ENCODE data around the gene NR4A3.

Gene NR4A3

DNA sequence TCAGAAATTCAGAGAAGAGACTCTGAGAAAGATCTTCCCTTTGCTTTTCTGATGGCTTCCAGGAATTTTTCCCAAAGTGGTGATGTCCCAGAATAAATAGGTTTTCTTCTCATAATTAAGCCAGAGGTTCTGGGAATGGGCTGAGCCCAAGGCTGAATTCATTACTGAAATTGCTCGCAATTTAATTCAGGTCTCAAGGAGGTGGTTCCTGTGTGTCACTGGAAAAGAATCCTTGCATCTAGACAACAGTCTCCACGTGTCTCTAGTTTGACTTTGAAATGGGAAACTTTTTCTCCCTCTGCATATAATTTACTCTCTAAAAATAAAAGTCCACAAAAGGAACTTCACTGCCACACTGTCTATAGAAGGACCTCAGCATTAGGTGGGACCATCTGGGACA lies 57.0 kb downstream of the NR4A3 start:
- no peak for DNase-seq (ENCODE audit: low read depth)

DNA sequence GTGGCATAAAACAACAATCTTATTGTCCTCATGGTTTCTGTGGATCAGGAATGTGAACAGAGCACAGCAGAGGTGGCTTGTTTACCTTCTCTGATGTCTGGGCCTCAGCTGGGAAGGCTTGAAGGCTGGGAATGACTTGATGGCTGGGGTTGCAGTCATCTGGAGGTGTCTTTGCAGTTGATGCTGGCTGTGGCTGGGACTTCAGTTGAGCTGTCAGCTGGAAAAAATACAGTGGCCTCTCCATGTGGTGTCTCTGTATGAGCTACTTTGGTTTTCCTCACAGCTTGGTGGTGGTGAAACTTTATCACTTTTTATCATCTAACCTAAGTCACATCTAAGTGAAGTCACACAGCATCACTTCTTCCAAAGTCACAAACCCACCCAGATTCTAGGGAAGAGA lies 60.1 kb downstream of the NR4A3 start:
- DNase-seq (ENCODE audit: low read depth): no peak

DNA sequence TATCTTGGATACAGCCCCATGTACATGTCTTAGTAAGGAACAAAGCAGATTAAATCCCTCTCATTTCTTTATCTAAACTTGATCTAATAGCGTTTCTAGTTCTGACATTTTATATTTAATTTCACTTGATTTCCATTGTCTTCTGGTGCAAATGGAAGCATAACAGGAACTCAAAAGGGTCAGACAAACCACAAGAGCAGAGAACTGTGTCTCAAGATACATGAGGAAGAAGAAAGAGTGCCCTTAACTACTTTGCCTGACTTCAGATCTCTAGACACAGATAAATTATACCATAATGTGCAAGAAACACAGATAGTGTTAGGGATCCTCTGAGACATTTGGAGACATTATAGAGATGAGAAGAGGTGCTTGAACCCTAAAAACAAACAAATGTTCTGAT lies 64.1 kb downstream of the NR4A3 start:
- DNase-seq (ENCODE audit: low read depth): no peak

DNA sequence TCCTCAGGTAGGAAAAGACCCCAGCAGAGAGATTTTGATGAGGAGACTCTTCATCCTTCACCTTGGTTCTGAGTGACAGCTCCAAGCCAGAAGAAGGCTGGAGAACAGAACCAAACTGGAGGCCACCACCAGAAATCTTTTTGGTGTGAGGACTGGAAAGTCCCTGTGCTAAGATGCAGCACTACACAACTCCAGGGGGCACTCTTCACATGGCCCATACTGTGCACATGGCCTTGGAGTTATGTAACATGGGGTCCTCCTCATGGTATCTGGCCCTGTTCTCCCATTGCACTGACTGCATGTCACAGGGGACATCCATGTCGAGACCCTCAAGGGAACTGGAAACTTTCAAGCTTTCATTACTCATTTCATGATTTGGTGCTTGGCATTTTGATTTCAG lies 67.4 kb downstream of the NR4A3 start:
- DNase-seq (ENCODE audit: low read depth): no peak

DNA sequence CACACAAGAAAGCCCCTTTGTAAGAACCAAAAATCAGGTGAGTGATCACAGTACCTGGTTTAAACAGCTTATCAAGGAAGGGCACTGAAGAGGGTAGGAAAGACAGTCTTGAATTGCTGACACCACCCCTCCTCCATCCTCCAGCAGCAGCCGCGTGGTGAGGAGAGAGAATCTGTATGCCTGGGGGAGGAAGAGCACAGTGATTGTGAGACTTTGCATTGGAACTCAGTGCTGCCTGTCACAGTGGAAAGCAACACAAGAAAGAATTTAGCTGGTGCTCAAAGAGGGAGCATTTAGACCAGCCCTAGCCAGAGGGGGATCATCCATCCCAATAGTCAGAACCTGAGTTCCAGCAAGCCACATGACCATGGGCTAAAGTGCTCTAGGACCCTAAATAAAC lies 73.1 kb downstream of the NR4A3 start:
- DNase-seq (ENCODE audit: low read depth): no peak

DNA sequence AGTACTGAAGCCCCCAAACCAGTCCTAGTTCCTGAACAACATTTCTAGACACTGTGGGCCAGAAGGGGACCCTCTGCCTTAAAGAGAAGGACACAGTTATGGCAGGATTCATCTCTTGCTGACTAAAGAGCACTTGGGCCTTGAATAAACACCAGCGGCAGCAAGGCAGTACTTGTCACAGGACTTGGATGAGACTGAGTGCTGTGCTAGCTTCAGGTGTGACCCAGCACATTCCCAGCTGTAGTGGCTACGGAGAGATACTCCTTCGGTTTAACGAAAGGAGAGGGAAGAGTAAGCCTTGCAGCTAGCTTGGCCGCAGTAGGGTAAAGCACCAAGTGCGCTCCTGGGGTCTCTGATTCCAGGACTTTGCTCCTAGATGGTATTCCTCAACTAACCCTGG lies 73.8 kb downstream of the NR4A3 start:
- no peak for DNase-seq (ENCODE audit: low read depth)

DNA sequence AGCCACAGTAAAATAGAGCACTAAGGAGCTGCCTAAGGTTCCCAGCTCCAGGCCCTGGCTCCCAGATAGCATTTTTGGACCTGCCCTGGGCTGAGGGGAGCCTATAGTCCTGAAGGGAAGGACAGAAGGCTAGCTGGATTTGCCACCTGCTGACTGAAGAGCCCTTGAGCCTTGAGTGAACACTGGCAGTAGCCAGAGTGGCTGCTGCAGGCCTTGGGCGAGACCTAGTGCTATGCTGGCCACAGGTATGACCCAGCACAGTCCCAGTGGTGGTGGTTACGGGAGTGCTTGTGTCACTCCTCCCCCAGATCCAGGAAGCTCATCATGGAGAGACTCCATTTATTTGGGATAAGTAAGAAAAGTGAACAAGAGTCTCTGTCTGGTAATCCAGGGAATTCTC lies 74.4 kb downstream of the NR4A3 start:
- no peak for DNase-seq (ENCODE audit: low read depth)

DNA sequence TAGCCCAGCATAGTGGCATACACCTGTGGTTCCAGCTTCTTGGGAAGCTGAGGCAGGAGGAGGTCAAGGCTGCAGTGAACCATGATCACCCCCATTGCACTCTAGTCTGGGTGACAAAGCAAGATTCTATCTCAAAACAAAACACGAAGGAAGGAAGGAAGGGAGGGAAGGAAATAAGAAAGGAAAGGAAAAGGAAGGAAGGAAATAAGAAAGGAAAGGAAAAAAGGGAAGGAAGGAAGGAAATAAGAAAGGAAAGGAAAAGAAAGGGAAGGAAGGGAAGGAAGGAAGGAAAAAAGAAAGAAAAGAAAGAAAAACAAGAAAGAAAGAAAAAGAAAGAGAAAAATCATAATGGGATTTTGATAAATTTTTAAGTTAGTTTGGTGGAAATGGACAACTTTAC lies 81.7 kb downstream of the NR4A3 start:
- no peak for DNase-seq (ENCODE audit: low read depth)

DNA sequence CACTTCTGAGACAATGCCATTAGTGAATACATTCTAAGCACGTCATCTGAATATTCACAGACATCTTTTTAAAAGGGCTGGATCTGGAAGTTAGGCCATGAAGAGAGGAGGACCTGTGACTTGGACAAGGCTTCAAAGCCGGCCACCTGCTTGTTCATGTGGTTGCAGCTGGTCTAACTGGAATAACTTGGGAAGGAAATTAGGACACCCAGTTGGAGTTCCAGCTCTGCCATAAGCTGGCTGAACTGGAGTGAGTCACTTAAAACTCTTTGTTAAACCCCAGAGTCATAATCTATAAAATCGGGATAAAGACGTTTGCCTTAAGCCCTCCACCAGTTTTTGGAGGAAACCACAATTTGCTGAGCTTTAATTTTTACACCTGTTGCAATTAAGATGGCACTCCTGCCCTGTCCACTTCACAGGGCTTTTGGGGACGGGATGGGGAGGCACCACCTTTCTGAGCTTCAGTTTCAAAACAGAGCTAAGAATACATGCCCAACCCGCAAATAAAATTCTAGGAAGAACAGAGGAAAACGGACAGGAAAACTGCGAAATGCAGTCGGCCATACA lies 84.2 kb downstream of the NR4A3 start:
- no peak for DNase-seq (ENCODE audit: low read depth)

DNA sequence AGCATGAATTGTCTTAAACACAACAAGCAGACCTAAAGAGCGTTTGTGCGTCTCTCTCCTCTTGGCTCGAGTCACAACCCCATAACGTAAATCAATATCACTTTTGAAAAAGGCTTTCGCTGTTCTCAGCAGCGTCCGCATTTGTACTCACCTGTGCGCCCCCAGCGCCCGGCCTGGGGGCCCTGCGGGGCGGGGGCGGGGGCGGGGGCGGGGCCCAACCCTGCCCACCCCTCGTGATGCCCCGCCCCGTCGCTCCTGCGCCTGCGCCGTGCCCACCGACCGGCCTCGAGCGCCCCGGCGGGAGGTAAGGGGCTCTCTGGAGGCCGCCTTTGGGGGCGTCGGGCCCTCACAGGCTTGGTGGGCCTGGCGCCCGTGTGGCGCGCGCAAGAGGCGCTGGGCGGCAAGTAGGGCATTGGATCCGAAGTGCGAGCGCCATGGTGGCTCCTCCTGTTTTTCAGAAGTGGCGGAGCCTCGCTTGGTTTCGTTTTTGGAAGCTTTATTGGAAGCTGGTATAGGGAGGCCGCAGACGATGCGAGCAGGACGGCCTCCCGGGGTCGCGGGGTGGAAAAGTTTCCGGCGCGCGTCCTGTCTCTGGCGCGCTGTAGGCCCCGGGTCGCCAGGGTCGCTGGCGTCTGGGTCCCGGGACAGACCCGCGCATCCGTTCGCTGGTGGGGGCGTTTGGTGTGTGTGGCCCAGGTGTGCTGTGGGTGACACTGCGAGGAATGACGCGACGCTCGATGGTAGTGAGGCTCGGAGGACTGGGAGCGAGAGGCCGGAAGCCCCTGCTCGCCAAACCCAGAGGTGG lies 84.9 kb downstream of the NR4A3 start, which contains the start of gene STX17:
TSS of gene STX17 (plus strand) at position 252 of the 805 bp plus-strand sequence. CDS start 8,586 bp downstream, outside the sequence.
- DNase-seq (ENCODE audit: low read depth): peak; percentile 78

DNA sequence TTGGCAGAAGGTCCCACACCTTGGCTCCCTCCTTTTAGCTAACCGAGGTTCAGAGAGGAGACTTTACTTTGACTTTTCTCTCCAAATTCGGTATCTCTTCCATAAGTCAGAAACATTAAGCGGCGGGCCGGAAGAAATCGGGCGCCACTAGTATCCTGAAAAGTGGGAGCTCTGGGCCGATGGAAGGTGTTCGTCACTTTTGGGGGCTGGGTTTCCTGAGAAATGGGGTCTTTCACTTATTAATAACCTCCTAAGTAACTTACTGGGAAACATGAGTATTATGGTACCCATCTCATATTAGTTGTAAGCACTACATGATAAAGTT lies 85.5 kb downstream of the NR4A3 start:
- DNase-seq (ENCODE audit: low read depth): no peak

DNA sequence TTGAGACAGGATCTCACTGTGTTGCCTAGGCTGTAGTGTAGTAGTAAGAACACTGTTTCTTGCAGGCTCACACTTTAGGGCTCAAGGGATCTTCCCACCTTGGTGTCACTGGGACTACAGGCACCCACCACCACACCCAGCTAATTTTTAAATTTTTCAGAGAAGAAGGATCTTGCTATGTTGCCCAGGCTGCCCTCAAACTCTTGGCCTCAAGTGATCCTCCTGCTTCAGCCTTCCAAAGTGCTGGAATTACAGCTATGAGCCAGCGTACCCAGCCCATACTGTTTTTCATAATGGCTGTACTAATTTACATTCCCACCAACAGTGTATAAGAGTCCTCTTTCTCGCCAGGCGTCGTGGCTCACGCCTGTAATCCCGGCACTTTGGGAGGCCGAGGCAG lies 89.9 kb downstream of the NR4A3 start:
- DNase-seq (ENCODE audit: low read depth): no peak
